Erythroblast (primary cell): Measurements from ENCODE around the gene CCNB3.

Experiments
- GATA1 ChIP-seq: IDR thresholded peaks from 2 replicates; pipeline ENCODE4 v1.6.1; 2011; ENCODE audit warnings: low read depth, mild to moderate bottlenecking, control low read depth, low read length, moderate library complexity
- POLR2A ChIP-seq: IDR thresholded peaks from 2 replicates; pipeline ENCODE4 v1.6.1; 2011; ENCODE audit warnings: mild to moderate bottlenecking, low read length

DNA sequence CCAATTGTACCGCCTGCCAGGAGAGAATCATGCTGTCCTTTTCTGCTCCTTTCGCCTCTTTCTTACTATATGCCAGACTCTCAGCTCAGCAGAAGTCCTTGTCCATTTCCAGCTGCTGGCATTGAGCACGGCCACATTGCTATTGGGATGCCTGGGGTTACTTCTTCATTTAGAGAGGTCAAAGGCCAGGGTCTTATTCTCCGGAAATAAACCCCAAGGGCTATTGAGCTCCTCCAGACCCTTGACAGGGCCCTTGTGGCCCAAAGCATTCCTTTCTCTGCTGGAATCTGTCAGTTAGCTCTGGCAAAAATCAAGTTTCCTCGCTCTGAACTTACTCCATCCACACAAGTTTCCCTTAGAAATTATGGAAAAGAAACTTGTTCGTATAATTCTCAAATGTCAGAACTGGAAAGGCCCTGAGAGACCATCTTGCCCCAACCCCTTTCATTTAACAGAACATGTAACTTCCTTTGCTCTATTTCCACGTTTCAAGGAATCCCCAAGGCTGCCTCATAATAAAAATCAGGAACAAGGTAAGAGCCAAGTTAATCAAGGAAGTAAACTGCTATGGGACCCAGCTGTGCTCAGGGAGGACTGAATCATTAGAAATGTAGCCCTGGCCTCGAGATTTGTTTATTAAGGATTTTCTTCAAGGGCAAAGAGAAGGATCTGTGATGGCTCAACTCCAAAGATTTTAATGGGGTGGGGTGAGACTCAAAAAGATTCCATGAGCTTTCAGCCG is 15.5 kb upstream of the CCNB3 start:
- TF ChIP-seq POLR2A, result no peak
- no peak for TF ChIP-seq GATA1
